Mesendoderm (in vitro differentiated cells): ENCODE data around the gene HOXA9.

Experiments
- DNase-seq: peaks from one replicate; pipeline ENCODE4 v3.0.0; 2013
- H2AK5ac ChIP-seq: 2 replicates; pipeline ENCODE4 v1.6.1; 2013; ENCODE audit warnings: low read length, inconsistent platforms
- H2BK120ac ChIP-seq: 2 replicates; pipeline ENCODE4 v1.6.1; 2013; ENCODE audit warnings: low read depth, mild to moderate bottlenecking, low read length, moderate library complexity, mixed read lengths
- H2BK15ac ChIP-seq: replicated peaks from 2 replicates; pipeline ENCODE4 v1.6.1; 2013; ENCODE audit warnings: low read depth, mild to moderate bottlenecking, moderate library complexity
- H2BK5ac ChIP-seq: 2 replicates; pipeline ENCODE4 v1.6.1; 2013; ENCODE audit warnings: low read length, inconsistent platforms
- H3K18ac ChIP-seq: 2 replicates; pipeline ENCODE4 v1.6.1; 2013; ENCODE audit warnings: mild to moderate bottlenecking, low read length, mixed read lengths
- H3K23ac ChIP-seq: one replicate; pipeline ENCODE4 v1.6.1; 2013; ENCODE audit warnings: low read length
- H3K27ac ChIP-seq: 2 replicates; pipeline ENCODE4 v1.5.1; 2013; ENCODE audit warnings: low read depth, mild to moderate bottlenecking, inconsistent platforms, low read length, moderate library complexity
- H3K27me3 ChIP-seq: 2 replicates; pipeline ENCODE4 v1.6.1; 2013; ENCODE audit warnings: low read length, control low read depth, mild to moderate bottlenecking, inconsistent platforms; ENCODE audit not compliant: insufficient read depth, poor library complexity
- H3K36me3 ChIP-seq: 2 replicates; pipeline ENCODE4 v1.6.1; 2013; ENCODE audit warnings: low read length, inconsistent platforms; ENCODE audit not compliant: control insufficient read depth, insufficient read depth
- H3K4ac ChIP-seq: one replicate; pipeline ENCODE4 v1.6.1; 2013; ENCODE audit warnings: low read depth, mild to moderate bottlenecking, low read length, moderate library complexity
- H3K4me1 ChIP-seq: 2 replicates; pipeline ENCODE4 v1.6.1; 2013; ENCODE audit warnings: low read depth, low read length, inconsistent platforms; ENCODE audit not compliant: control insufficient read depth
- H3K4me2 ChIP-seq: 2 replicates; pipeline ENCODE4 v1.6.1; 2013; ENCODE audit warnings: low read length
- H3K4me3 ChIP-seq: 2 replicates; pipeline ENCODE4 v1.5.1; 2013; ENCODE audit warnings: mild to moderate bottlenecking, low read length
- H3K56ac ChIP-seq: one replicate; pipeline ENCODE4 v1.6.1; 2013; ENCODE audit warnings: low read length
- H3K79me1 ChIP-seq: 2 replicates; pipeline ENCODE4 v1.6.1; 2013; ENCODE audit warnings: low read length, inconsistent platforms
- H3K79me2 ChIP-seq: 2 replicates; pipeline ENCODE4 v1.6.1; 2013; ENCODE audit warnings: mild to moderate bottlenecking, low read length; ENCODE audit not compliant: control insufficient read depth, insufficient read depth
- H3K9ac ChIP-seq: 2 replicates; pipeline ENCODE4 v1.6.1; 2013; ENCODE audit warnings: low read length, inconsistent platforms
- H4K5ac ChIP-seq: one replicate; pipeline ENCODE4 v1.6.1; 2013; ENCODE audit warnings: low read length
- H4K8ac ChIP-seq: one replicate; pipeline ENCODE4 v1.6.1; 2013; ENCODE audit warnings: low read depth, mild to moderate bottlenecking, control low read depth, low read length, moderate library complexity
- WGBS: extraction: QIAGEN DNeasy Blood & Tissue Kit; methylation state at CpG from one replicate; pipeline ENCODE4 v1.1.7; 2013; ENCODE audit warnings: low lambda C conversion rate, missing lambda C conversion rate; ENCODE audit not compliant: insufficient coverage; ENCODE audit errors: extremely low coverage; 5-methylcytosine and 5-hydroxymethylcytosine counted together

HOXA9 gene

DNA sequence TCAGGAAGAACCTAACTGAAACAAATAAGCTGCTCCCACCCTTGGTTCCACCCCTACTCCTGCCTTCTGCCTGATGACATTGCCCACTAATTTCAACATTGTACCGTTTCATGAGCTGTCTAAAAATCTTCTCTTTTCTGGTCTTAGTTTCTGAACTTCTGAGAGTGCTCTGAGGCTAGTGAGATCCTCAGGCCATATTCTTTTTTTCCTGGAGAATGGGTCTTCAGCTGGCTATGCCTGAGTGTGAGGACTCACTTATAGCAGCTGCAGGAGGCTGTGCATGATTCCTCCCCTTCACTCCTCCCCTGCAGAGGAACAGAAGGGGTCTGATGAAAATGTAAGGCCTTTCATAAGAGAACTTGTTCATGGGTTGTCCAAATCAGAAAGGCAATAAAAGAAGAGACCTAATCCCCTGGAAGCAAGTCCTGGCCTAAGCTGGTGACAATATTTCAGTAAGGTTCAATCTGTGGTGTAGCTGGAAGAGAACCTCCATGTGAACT, 45.9 kb downstream of the HOXA9 start:
- Histone ChIP-seq H3K23ac (no peak overlapping the region), H3K56ac (no peak overlapping the region), H2BK5ac (no peak overlapping the region), H3K27ac (no peak overlapping the region), H3K79me1 (no peaks in the 10 kb centered on the region), H3K36me3 (no peaks in the 10 kb centered on the region), H3K4me1 (no peaks in the 10 kb centered on the region), H3K27me3 (peaks cover 95% of the 10 kb centered on the region), H4K5ac (no peak overlapping the region), H3K4me3 (no peak overlapping the region), H2BK120ac (no peak overlapping the region), H3K18ac (no peak overlapping the region), H2AK5ac (no peak overlapping the region), H3K4me2 (no peak overlapping the region), H3K79me2 (no peaks in the 10 kb centered on the region), H3K4ac (no peak overlapping the region), H3K9ac (no peak overlapping the region), H4K8ac (no peak overlapping the region), H2BK15ac (no peak overlapping the region)
- DNase-seq = no peak
- WGBS = no CpG with 5 or more reads among the region's 1 CpG

- DNase-seq = no peak
- peaks cover 91% of the 10 kb centered on the region for H3K27me3 ChIP-seq
These were observed 46.8 kb downstream of the HOXA9 start for GRCh38 chr7:27118580-27118979.

GRCh38 chr7:27117887-27118491, 47.3 kb downstream of the HOXA9 start:
- no peak overlapping the region for H2BK120ac ChIP-seq
- no peak for DNase-seq
- H3K4ac ChIP-seq = no peak overlapping the region
- no peak overlapping the region for H2BK5ac ChIP-seq
- H3K18ac ChIP-seq = no peak overlapping the region
- no peak overlapping the region for H3K23ac ChIP-seq
- H4K5ac ChIP-seq = no peak overlapping the region
- H2AK5ac ChIP-seq = no peak overlapping the region
- no peak overlapping the region for H2BK15ac ChIP-seq
- H3K4me1 ChIP-seq = no peaks in the 10 kb centered on the region
- H3K9ac ChIP-seq = no peak overlapping the region
- H3K79me1 ChIP-seq = no peaks in the 10 kb centered on the region
- H3K4me3 ChIP-seq = no peak overlapping the region
- no peaks in the 10 kb centered on the region for H3K36me3 ChIP-seq
- no peaks in the 10 kb centered on the region for H3K79me2 ChIP-seq
- no peak overlapping the region for H3K56ac ChIP-seq
- H3K27ac ChIP-seq = no peak overlapping the region
- no peak overlapping the region for H4K8ac ChIP-seq
- WGBS = no CpG with 5 or more reads among the region's 19 CpGs
- H3K27me3 ChIP-seq = peaks cover 90% of the 10 kb centered on the region
- H3K4me2 ChIP-seq = no peak overlapping the region

More at GRCh38 chr7:27118580-27118979, 46.8 kb downstream of the HOXA9 start:
- Histone ChIP-seq H2BK5ac (no peak overlapping the region), H3K79me1 (no peaks in the 10 kb centered on the region), H3K4me2 (no peak overlapping the region), H3K79me2 (no peaks in the 10 kb centered on the region), H3K9ac (no peak overlapping the region), H3K18ac (no peak overlapping the region), H3K4me1 (no peaks in the 10 kb centered on the region), H3K23ac (no peak overlapping the region), H4K5ac (no peak overlapping the region), H3K56ac (no peak overlapping the region), H4K8ac (no peak overlapping the region), H2BK120ac (no peak overlapping the region), H2BK15ac (no peak overlapping the region), H2AK5ac (no peak overlapping the region), H3K4ac (no peak overlapping the region), H3K4me3 (no peak overlapping the region), H3K36me3 (no peaks in the 10 kb centered on the region), H3K27ac (no peak overlapping the region)
- no CpG with 5 or more reads among the region's 3 CpGs for WGBS

DNA sequence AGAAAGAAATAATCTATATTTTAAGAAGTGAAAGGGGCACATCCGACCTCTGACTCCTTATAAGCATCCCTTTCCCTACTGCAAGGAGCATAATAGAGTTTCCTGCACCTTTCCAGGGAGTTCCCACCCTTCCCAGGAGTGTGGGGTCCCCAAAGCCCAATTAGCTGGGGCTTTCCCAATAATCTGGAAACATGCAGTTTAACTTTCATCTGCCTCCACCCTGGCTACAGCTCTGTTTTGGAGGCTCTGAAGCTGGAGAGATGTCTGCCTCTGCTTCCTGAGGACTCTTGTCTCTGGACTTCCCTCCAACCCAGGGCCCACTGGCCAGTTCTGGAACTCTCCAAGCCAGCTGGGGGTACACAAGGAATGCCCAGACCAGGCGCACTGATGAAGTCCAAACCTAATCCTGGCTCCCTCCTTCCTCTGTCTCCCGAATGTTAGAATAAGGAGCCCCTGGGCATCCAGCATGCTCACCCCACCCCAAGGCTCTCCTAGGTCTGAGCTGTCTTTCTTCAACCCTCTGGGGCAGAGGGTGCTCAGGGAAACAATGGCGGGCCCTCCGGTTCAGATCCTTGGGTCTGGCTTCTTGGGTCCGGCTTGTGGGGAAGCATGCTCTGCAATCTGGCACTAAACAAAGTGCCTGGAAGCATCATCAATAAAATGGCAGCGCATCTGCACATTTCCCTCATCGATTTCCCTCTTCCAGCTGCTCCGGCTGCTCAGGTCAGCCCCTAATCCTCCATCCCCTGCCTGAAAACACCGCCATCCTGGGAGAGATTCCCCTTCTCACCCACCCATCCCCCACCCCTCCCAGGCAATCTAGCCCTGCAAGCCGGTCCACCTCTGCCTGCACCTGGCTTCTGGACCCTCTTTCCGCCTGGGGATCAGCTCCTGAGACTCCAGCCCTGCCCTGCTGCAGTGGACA, 48.1 kb downstream of the HOXA9 start:
- no CpG with 5 or more reads among the region's 12 CpGs for WGBS
- Histone ChIP-seq H4K8ac (no peak overlapping the region), H3K18ac (no peak overlapping the region), H2BK120ac (no peak overlapping the region), H3K4me3 (no peak overlapping the region), H2BK5ac (no peak overlapping the region), H3K79me1 (no peaks in the 10 kb centered on the region), H3K27me3 (peaks cover 87% of the 10 kb centered on the region), H3K23ac (no peak overlapping the region), H3K4ac (no peak overlapping the region), H4K5ac (no peak overlapping the region), H2AK5ac (no peak overlapping the region), H3K56ac (no peak overlapping the region), H3K27ac (no peak overlapping the region), H3K36me3 (no peaks in the 10 kb centered on the region), H3K4me1 (no peaks in the 10 kb centered on the region), H3K79me2 (no peaks in the 10 kb centered on the region), H2BK15ac (no peak overlapping the region), H3K9ac (no peak overlapping the region), H3K4me2 (no peak overlapping the region)
- no peak for DNase-seq

GRCh38 chr7:27116031-27116961, 49.0 kb downstream of the HOXA9 start:
- no peak overlapping the region for H4K5ac ChIP-seq
- H3K56ac ChIP-seq = no peak overlapping the region
- no peak overlapping the region for H2AK5ac ChIP-seq
- H3K4me3 ChIP-seq = no peak overlapping the region
- H3K79me1 ChIP-seq = no peaks in the 10 kb centered on the region
- H3K4me2 ChIP-seq = no peak overlapping the region
- WGBS = no CpG with 5 or more reads among the region's 20 CpGs
- no peaks in the 10 kb centered on the region for H3K79me2 ChIP-seq
- H3K4ac ChIP-seq = no peak overlapping the region
- no peak for DNase-seq
- no peak overlapping the region for H4K8ac ChIP-seq
- H3K36me3 ChIP-seq = no peaks in the 10 kb centered on the region
- H2BK5ac ChIP-seq = no peak overlapping the region
- no peak overlapping the region for H3K9ac ChIP-seq
- no peak overlapping the region for H3K23ac ChIP-seq
- no peaks in the 10 kb centered on the region for H3K4me1 ChIP-seq
- no peak overlapping the region for H2BK120ac ChIP-seq
- no peak overlapping the region for H3K18ac ChIP-seq
- no peak overlapping the region for H3K27ac ChIP-seq
- peaks cover 86% of the 10 kb centered on the region for H3K27me3 ChIP-seq
- H2BK15ac ChIP-seq = no peak overlapping the region
